HG02571 (cell line): ENCODE data around the gene POGLUT3.
A peak's percentile ranks its signal among the peaks of the same experiment; 100 is the strongest.

Experiments used
- ATAC-seq: cut with Tn5 transposase; IDR thresholded peaks from one replicate; pipeline ENCODE4 v1.9.1; 2021; ENCODE audit warnings: mild to moderate bottlenecking, moderate library complexity; ENCODE audit not compliant: unreplicated experiment

Gene POGLUT3

GRCh38 chr11:108498046-108498815, at the start of gene POGLUT3:
Gene POGLUT3 (minus strand): TSS chr11:108498384. CDS start chr11:108498366, 18 bp downstream.
- ATAC-seq, result peak; percentile 53

GRCh38 chr11:108545909-108546501, 47.8 kb upstream of the POGLUT3 start:
- ATAC-seq, result no peak

- ATAC-seq, result no peak
These were observed 45.3 kb upstream of the POGLUT3 start for GRCh38 chr11:108543316-108543964.

- ATAC-seq, result no peak
These were observed 43.3 kb upstream of the POGLUT3 start for GRCh38 chr11:108541531-108541930.

- no peak for ATAC-seq
These were observed 40.3 kb upstream of the POGLUT3 start for GRCh38 chr11:108538502-108538901.

- ATAC-seq, result no peak
These were observed 39.8 kb upstream of the POGLUT3 start for GRCh38 chr11:108538022-108538424.

GRCh38 chr11:108536783-108537182, 38.6 kb upstream of the POGLUT3 start:
- no peak for ATAC-seq

- ATAC-seq, result no peak
These were observed 37.3 kb upstream of the POGLUT3 start for GRCh38 chr11:108535384-108535955.

GRCh38 chr11:108534274-108534882, 36.2 kb upstream of the POGLUT3 start:
- ATAC-seq, result no peak

GRCh38 chr11:108530426-108530825, 32.2 kb upstream of the POGLUT3 start:
- ATAC-seq, result no peak

GRCh38 chr11:108527382-108527781, 29.2 kb upstream of the POGLUT3 start:
- ATAC-seq, result no peak

GRCh38 chr11:108525161-108525560, 27.0 kb upstream of the POGLUT3 start:
- no peak for ATAC-seq

- no peak for ATAC-seq
These were observed 26.2 kb upstream of the POGLUT3 start for GRCh38 chr11:108524422-108524821.

- no peak for ATAC-seq
These were observed 24.1 kb upstream of the POGLUT3 start for GRCh38 chr11:108522318-108522717.

GRCh38 chr11:108518581-108518980, 20.4 kb upstream of the POGLUT3 start:
- ATAC-seq, result no peak

- ATAC-seq, result no peak
These were observed 17.9 kb upstream of the POGLUT3 start for GRCh38 chr11:108516125-108516524.

GRCh38 chr11:108512708-108513107, 14.5 kb upstream of the POGLUT3 start:
- ATAC-seq, result no peak

- no peak for ATAC-seq
These were observed 13.8 kb upstream of the POGLUT3 start for GRCh38 chr11:108511851-108512474.

GRCh38 chr11:108508653-108509593, 10.7 kb upstream of the POGLUT3 start:
- ATAC-seq, result no peak

- ATAC-seq, result no peak
These were observed 3.2 kb upstream of the POGLUT3 start for GRCh38 chr11:108501396-108501795.
